Astrocyte (in vitro differentiated cells and primary cell): ENCODE data around the gene OGN.

Source experiments
- EZH2 ChIP-seq: IDR thresholded peaks from 2 replicates; pipeline ENCODE4 v1.6.1; 2012; ENCODE audit warnings: mild to moderate bottlenecking, low read length, inconsistent platforms; ENCODE audit not compliant: insufficient read depth
- TF ChIP-seq, protein P1 (sequence below): IDR thresholded peaks from 2 replicates; pipeline ENCODE4 v1.5.1; 2011; ENCODE audit warnings: low read depth, mild to moderate bottlenecking, inconsistent platforms, low read length, moderate library complexity; ENCODE audit not compliant: insufficient read depth

DNA sequence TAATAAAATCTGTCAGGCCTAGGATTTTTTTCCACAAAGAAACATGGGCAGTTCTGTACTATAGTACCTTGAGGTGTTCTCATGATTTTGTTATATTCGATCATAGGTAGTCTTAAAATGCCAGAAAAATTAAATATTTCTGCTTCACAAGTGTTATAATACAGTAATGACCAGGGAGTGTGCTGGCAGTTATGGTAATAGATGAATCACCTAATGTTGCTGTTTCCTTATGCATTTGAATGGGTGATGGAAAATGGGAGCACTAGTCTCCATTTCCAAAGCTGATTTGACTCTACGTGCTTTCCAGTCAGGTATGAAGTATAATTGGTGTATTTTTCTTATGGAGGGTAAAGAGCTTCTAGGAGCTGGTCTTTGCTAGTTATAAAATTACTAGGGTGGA, 23.8 kb downstream of the OGN start:
- TF ChIP-seq, protein P1, sequence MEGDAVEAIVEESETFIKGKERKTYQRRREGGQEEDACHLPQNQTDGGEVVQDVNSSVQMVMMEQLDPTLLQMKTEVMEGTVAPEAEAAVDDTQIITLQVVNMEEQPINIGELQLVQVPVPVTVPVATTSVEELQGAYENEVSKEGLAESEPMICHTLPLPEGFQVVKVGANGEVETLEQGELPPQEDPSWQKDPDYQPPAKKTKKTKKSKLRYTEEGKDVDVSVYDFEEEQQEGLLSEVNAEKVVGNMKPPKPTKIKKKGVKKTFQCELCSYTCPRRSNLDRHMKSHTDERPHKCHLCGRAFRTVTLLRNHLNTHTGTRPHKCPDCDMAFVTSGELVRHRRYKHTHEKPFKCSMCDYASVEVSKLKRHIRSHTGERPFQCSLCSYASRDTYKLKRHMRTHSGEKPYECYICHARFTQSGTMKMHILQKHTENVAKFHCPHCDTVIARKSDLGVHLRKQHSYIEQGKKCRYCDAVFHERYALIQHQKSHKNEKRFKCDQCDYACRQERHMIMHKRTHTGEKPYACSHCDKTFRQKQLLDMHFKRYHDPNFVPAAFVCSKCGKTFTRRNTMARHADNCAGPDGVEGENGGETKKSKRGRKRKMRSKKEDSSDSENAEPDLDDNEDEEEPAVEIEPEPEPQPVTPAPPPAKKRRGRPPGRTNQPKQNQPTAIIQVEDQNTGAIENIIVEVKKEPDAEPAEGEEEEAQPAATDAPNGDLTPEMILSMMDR = no peak
- TF ChIP-seq EZH2 = no peak
